PC-3 (cell line): Measurements from ENCODE around the gene DDX54. TPM values are rescaled to one million over a fixed set of nuclear protein-coding genes. Genes with fewer than 3 reads are reported as not detected.

Source experiments
- ATAC-seq: fragments of 200-7000 bp; cut with Tn5 transposase; 2 replicates; pipeline ENCODE4 v1.9.1; 2020; ENCODE audit warnings: mild to moderate bottlenecking, moderate library complexity
- BruUV-seq: library from RNA; stranded (reverse); fragments of 400-500 nt; replicated peaks from 2 replicates; lab custom pipeline; 2021; lab: Mats Ljungman, UMichigan
- CTCF ChIA-PET: fragments of 300-600 bp; sonication (Branson Sonifier 250); formaldehyde crosslinking; loops from one replicate; lab custom pipeline; 2022; ENCODE audit warnings: antibody characterized with exemption; lab: Charles Lee
- POLR2A ChIA-PET: fragments of 300-600 bp; sonication (Branson Sonifier 250); formaldehyde crosslinking; loops from one replicate; lab custom pipeline; 2022; ENCODE audit warnings: antibody characterized with exemption; ENCODE audit not compliant: unreplicated experiment; lab: Charles Lee
- DNase-seq: peaks from one replicate; pipeline ENCODE4 v3.0.0-alpha.2; 2015
- H2AFZ ChIP-seq: fragments of 300-600 bp; sonication (generic); 2 replicates; pipeline ENCODE4 v1.6.0; 2016; ENCODE audit warnings: antibody characterized with exemption, low read length
- H3F3A ChIP-seq: fragments of 300-600 bp; sonication (generic); one replicate; pipeline ENCODE4 v1.6.0; 2017; ENCODE audit warnings: antibody characterized with exemption, low read length, control low read depth, mild to moderate bottlenecking; ENCODE audit not compliant: unreplicated experiment
- H3K27ac ChIP-seq: fragments of 300-600 bp; sonication (generic); 2 replicates; pipeline ENCODE4 v1.5.1; 2016; ENCODE audit warnings: mild to moderate bottlenecking, low read length
- H3K27me3 ChIP-seq: fragments of 300-600 bp; sonication (generic); 2 replicates; pipeline ENCODE4 v1.6.1; 2016; ENCODE audit warnings: low read length, mixed read lengths
- H3K36me3 ChIP-seq: fragments of 300-600 bp; sonication (generic); 2 replicates; pipeline ENCODE4 v1.6.1; 2016; ENCODE audit warnings: low read depth, mixed run types, low read length, mixed read lengths
- H3K4me1 ChIP-seq: fragments of 300-600 bp; sonication (generic); 2 replicates; pipeline ENCODE4 v1.5.1; 2016; ENCODE audit warnings: low read length; ENCODE audit not compliant: insufficient read depth
- H3K4me2 ChIP-seq: fragments of 300-600 bp; sonication (generic); 2 replicates; pipeline ENCODE4 v1.6.0; 2016; ENCODE audit warnings: low read length
- H3K4me3 ChIP-seq: fragments of 300-600 bp; sonication (generic); 2 replicates; pipeline ENCODE4 v1.5.1; 2016; ENCODE audit warnings: mild to moderate bottlenecking, low read length, mixed read lengths
- H3K79me2 ChIP-seq: fragments of 300-600 bp; sonication (generic); 2 replicates; pipeline ENCODE4 v1.6.1; 2017; ENCODE audit warnings: low read length, mixed read lengths
- H3K9ac ChIP-seq: fragments of 300-600 bp; sonication (generic); 2 replicates; pipeline ENCODE4 v1.6.0; 2016; ENCODE audit warnings: mild to moderate bottlenecking, low read length
- H3K9me2 ChIP-seq: fragments of 300-600 bp; sonication (generic); replicated peaks from 2 replicates; pipeline ENCODE4 v1.6.1; 2016; ENCODE audit warnings: mixed run types, low read length, mixed read lengths
- H3K9me3 ChIP-seq: fragments of 300-600 bp; sonication (generic); 2 replicates; pipeline ENCODE4 v1.6.1; 2016; ENCODE audit warnings: low read length, mixed read lengths
- H4K20me1 ChIP-seq: fragments of 300-600 bp; sonication (generic); 2 replicates; pipeline ENCODE4 v1.6.1; 2016; ENCODE audit warnings: low read length, mixed read lengths
- CTCF ChIP-seq: fragments of 300-600 bp; sonication (generic); conservative IDR thresholded peaks from 2 replicates; pipeline ENCODE4 v1.5.1; 2017; ENCODE audit warnings: antibody characterized with exemption, low read depth, mild to moderate bottlenecking, low read length
- EZH2 ChIP-seq: fragments of 300-600 bp; sonication (generic); IDR thresholded peaks from one replicate; pipeline ENCODE4 v1.6.1; 2017; ENCODE audit warnings: antibody characterized with exemption, mild to moderate bottlenecking, low read length; ENCODE audit not compliant: unreplicated experiment
- EZH2phosphoT487 ChIP-seq: fragments of 300-600 bp; sonication (generic); IDR thresholded peaks from 2 replicates; pipeline ENCODE4 v1.6.1; 2018; ENCODE audit warnings: mild to moderate bottlenecking, antibody characterized with exemption, low read length, borderline replicate concordance
- intact Hi-C: fragments of 100-400 bp; cut with micrococcal nuclease; formaldehyde crosslinking; loops from 2 replicates; pipeline ENCODE4 v1.9.0; 2023
- total RNA-seq: library from RNA; depleted of rRNA; stranded (reverse); fragments of >200 nt; gene quantifications from 2 replicates; pipeline ENCODE4 v1.2.3, GENCODE V29; 2014

DDX54 gene
- total RNA-seq, 1 experiment from 2014 or later, result 158 TPM

- H3K79me2 ChIP-seq, result no peaks in the 10 kb centered on the region
- no peak overlapping the region for H2AFZ ChIP-seq
- intact Hi-C loops, result no loop called here
- no peak overlapping the region for H3K4me2 ChIP-seq
- POLR2A ChIA-PET, result no interaction called here
- H3K36me3 ChIP-seq, result no peaks in the 10 kb centered on the region
- no peak overlapping the region for H3K9ac ChIP-seq
- ATAC-seq, result no peak
- no peaks in the 10 kb centered on the region for H3K4me1 ChIP-seq
- no peak overlapping the region for H3K27ac ChIP-seq
- CTCF ChIA-PET, result no interaction called here
- H3K27me3 ChIP-seq, result no peaks in the 10 kb centered on the region
- TF ChIP-seq CTCF (no peak), EZH2phosphoT487 (no peak), EZH2 (no peak)
- no peaks in the 10 kb centered on the region for H4K20me1 ChIP-seq
- BruUV-seq, result no TSS peak
- no peak for DNase-seq
- no peak overlapping the region for H3K4me3 ChIP-seq
- no peaks in the 10 kb centered on the region for H3K9me2 ChIP-seq
- no peaks in the 10 kb centered on the region for H3F3A ChIP-seq
- no peaks in the 10 kb centered on the region for H3K9me3 ChIP-seq
These were observed 17.2 kb upstream of the DDX54 start for GRCh38 chr12:113202300-113203075.

- no peaks in the 10 kb centered on the region for H3K9me2 ChIP-seq
- no peak for TF ChIP-seq EZH2phosphoT487
- TF ChIP-seq CTCF, result no peak
- H3K9me3 ChIP-seq, result no peaks in the 10 kb centered on the region
- ChIA-PET CTCF (no interaction called here), POLR2A (no interaction called here)
- no peaks in the 10 kb centered on the region for H3K4me1 ChIP-seq
- no peak for DNase-seq
- ATAC-seq, result no peak
- no peaks in the 10 kb centered on the region for H3K36me3 ChIP-seq
- H3K4me2 ChIP-seq, result no peak overlapping the region
- no peak overlapping the region for H3K4me3 ChIP-seq
- intact Hi-C loops, result no loop called here
- no peaks in the 10 kb centered on the region for H3K79me2 ChIP-seq
- no peaks in the 10 kb centered on the region for H3K27me3 ChIP-seq
- no peak overlapping the region for H3K9ac ChIP-seq
- no peaks in the 10 kb centered on the region for H4K20me1 ChIP-seq
- no peak overlapping the region for H2AFZ ChIP-seq
- no peaks in the 10 kb centered on the region for H3F3A ChIP-seq
- no peak overlapping the region for H3K27ac ChIP-seq
- no TSS peak for BruUV-seq
These were observed 16.2 kb upstream of the DDX54 start for GRCh38 chr12:113201187-113202177.
